ENCODE data around the gene SQSTM1. TPM values are rescaled to one million over a fixed set of nuclear protein-coding genes. Genes with fewer than 3 reads are reported as not detected.

The SQSTM1 gene
- total RNA-seq, 1 donor from 2014 or later: 146 TPM

DNA sequence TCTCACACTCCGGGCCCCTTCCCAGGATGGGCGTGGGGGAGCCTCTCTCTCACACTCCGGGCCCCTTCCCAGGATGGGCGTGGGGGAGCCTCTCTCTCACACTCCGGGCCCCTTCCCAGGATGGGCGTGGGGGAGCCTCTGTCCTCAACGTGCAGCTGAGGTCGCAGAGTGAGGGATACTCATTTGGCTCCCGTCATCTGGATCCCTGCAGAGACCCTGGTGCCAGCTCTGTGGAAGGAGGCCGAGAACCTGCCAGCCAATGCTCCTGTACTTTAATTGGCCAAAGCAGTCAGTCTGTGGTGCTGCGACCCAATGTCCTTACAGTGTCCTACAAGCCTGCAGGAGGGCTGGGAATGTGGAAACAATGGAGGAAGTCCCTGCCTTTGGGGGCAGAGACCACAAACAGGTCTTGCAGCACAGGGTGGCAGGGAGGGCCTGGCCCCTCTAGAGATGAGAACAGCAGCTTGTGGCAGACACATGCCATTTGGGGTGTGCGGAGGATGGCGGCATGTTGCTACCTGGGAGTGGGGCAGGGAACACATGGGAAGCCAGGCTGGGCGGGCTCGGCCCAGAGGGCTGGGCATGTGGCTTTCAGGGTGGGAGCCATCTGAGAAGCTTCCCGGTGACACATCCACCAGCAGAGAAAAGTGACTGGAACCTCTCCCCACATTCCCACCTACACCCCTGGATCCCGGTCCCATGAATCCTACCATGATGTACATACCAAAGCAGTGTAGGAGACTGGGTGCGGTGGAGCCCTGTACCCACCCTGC is 51.5 kb downstream of the SQSTM1 start:
- Mint-ChIP-seq H3K9me3 (no peaks in the 10 kb centered on the region), H3K4me3 (no peak overlapping the region), H3K27me3 (ENCODE audit: low read depth) (no peaks in the 10 kb centered on the region), H3K27ac (no peak overlapping the region), H3K4me1 (no peaks in the 10 kb centered on the region), H3K36me3 (peaks cover 24% of the 10 kb centered on the region)
- DNase-seq (ENCODE audit: low spot score in 2 of 2, unreplicated experiment in 2 of 2): no peak
- TF ChIP-seq, protein P1, sequence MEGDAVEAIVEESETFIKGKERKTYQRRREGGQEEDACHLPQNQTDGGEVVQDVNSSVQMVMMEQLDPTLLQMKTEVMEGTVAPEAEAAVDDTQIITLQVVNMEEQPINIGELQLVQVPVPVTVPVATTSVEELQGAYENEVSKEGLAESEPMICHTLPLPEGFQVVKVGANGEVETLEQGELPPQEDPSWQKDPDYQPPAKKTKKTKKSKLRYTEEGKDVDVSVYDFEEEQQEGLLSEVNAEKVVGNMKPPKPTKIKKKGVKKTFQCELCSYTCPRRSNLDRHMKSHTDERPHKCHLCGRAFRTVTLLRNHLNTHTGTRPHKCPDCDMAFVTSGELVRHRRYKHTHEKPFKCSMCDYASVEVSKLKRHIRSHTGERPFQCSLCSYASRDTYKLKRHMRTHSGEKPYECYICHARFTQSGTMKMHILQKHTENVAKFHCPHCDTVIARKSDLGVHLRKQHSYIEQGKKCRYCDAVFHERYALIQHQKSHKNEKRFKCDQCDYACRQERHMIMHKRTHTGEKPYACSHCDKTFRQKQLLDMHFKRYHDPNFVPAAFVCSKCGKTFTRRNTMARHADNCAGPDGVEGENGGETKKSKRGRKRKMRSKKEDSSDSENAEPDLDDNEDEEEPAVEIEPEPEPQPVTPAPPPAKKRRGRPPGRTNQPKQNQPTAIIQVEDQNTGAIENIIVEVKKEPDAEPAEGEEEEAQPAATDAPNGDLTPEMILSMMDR (IDR thresholded peaks at IDR 0.05; ENCODE audit: unreplicated experiment): no peak

DNA sequence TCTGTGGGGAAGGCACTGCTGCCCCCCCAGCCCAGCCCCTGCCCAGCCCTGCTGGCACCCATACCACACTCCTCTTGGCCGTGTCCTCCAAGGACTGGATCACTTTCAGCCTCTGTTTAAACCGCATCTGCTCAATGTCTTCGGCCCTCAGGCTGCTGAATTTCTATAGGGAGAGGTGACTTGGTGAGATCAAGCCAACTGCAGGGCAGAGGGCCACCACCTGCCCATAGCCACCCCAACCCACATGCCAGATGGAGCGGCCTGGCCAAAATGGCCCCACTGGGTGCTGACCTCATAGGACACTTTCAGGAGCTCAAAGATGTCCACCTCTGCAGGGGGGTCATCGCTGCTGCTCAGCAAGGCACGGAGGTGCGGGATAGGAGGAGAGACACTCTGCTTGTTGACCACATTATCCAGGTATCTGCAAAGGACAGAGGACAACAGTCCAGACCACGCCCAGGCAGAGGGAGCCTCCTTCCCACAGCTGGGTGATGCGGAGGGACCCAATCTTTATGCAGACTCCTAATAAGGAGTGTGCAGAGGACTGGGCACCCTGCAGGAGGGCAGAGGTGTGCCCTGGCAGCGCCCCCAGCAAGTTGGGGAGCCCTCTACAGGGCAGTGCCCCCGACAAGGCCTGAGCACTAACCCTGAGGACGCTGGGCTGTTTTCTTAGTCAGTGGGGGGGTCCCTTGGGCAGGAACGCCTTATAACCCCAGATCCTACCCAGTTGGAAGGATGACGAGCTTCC is 52.3 kb downstream of the SQSTM1 start:
- Mint-ChIP-seq H3K4me1 (no peaks in the 10 kb centered on the region), H3K36me3 (peaks cover 28% of the 10 kb centered on the region), H3K4me3 (no peak overlapping the region), H3K27me3 (ENCODE audit: low read depth) (no peaks in the 10 kb centered on the region), H3K9me3 (no peaks in the 10 kb centered on the region), H3K27ac (no peak overlapping the region)
- TF ChIP-seq, protein P1 (IDR thresholded peaks at IDR 0.05; ENCODE audit: unreplicated experiment): no peak
- DNase-seq (ENCODE audit: low spot score in 2 of 2, unreplicated experiment in 2 of 2): no peak

DNA sequence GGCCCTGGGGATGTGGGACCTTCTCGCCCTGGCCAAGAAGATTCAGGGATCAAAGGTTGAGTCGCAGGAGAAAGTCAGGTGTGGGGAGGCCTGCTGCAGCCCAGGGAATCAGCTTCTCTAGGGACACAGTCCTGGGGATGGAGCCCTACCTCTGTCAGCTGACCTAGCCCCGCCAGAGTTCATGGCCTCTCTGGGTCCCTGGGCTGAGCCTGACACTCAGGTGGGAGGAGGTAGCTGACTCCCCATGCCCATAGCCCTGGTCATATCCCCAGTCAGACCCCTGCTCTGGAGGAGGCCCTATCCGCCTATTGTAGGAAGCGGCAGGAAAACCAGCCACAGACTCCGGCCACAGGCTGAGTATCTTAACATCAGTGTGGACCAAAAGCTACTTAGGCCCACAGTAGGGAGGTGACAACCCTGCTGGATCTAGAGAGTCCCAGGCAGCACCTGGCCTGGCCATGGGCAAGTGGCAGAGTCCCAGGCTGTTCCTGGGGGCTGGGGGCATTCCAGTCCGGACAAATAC is 52.9 kb downstream of the SQSTM1 start:
- Mint-ChIP-seq H3K27me3 (ENCODE audit: low read depth) (no peaks in the 10 kb centered on the region), H3K9me3 (no peaks in the 10 kb centered on the region), H3K4me1 (no peaks in the 10 kb centered on the region), H3K36me3 (peaks cover 25% of the 10 kb centered on the region), H3K4me3 (no peak overlapping the region), H3K27ac (no peak overlapping the region)
- TF ChIP-seq, protein P1 (IDR thresholded peaks at IDR 0.05; ENCODE audit: unreplicated experiment): no peak
- DNase-seq (ENCODE audit: low spot score in 2 of 2, unreplicated experiment in 2 of 2): no peak

DNA sequence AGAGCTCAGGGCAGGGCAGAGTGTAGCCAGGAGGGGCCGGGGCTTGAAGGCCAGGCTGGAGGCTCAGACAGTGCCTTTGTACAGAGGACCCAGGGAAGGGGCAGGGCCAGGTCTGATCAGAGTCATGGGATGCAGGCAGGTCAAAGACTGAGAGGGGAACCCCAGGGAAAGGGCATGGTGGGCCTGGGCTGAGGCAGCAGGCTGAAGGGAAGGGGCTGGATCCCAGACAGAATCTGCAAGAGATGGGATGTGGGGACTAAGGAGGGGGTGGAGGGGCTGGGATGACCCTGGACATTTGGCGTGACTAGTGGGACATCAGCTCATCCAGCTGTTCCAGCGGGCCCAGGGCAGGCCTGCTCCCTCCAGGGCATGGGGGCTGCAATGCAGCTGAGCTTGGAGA is 53.4 kb downstream of the SQSTM1 start:
- no peak for DNase-seq (ENCODE audit: low spot score in 2 of 2, unreplicated experiment in 2 of 2)
- H3K36me3 Mint-ChIP-seq: peaks cover 25% of the 10 kb centered on the region
- no peaks in the 10 kb centered on the region for H3K27me3 Mint-ChIP-seq (ENCODE audit: low read depth)
- TF ChIP-seq, protein P1 (IDR thresholded peaks at IDR 0.05; ENCODE audit: unreplicated experiment): no peak
- no peak overlapping the region for H3K27ac Mint-ChIP-seq
- H3K9me3 Mint-ChIP-seq: no peaks in the 10 kb centered on the region
- H3K4me1 Mint-ChIP-seq: no peaks in the 10 kb centered on the region
- no peak overlapping the region for H3K4me3 Mint-ChIP-seq

DNA sequence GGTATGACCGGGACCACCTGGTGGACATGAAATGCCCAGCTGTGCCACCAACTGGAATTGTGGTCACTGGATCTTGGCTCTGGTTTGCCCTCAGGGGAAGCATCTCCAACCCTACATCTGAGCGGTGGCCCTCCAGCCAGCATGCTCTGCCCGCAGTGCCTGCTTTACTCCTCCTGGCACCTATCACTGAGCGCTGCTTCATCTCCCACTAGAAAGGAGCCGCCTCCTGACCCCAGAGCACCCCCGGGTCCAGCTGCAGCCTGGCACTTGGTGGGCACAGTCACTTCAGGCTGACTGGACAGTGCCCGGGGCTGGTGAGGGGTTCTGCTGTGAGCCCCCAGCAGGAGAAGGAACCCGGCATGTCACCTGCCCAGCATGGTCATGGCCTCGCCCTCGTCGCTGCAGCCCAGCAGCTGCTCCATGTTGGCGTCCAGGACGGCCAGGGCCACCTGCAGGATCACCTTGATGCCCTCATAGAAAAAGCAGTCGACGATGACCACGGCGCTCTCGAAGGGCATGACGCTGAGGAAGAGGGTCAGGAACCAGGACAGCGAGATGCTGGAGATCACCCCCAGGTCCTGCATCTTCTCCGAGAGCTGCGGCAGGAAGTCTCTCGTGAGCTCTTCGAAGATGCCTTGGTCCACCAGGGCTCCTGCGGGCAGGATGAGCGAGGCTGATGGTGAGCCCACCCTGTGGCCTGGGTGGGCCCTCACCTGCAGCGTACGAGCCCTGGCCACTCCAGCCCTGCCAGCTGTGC is 54.0 kb downstream of the SQSTM1 start:
- peaks cover 25% of the 10 kb centered on the region for H3K36me3 Mint-ChIP-seq
- TF ChIP-seq, protein P1 (IDR thresholded peaks at IDR 0.05; ENCODE audit: unreplicated experiment): no peak
- DNase-seq (ENCODE audit: low spot score in 2 of 2, unreplicated experiment in 2 of 2): no peak
- no peaks in the 10 kb centered on the region for H3K9me3 Mint-ChIP-seq
- H3K27ac Mint-ChIP-seq: no peak overlapping the region
- H3K4me1 Mint-ChIP-seq: no peaks in the 10 kb centered on the region
- no peak overlapping the region for H3K4me3 Mint-ChIP-seq
- H3K27me3 Mint-ChIP-seq (ENCODE audit: low read depth): no peaks in the 10 kb centered on the region
